Vagina (tissue), 2 donors: ENCODE measurements around the gene EHMT1. TPM values are rescaled to one million over a fixed set of nuclear protein-coding genes. Genes with fewer than 3 reads are reported as not detected.

ENCODE experiments used
- DNase-seq, 2 donors: peaks; one replicate each; pipeline ENCODE4 v3.0.0-alpha.2; 2017; ENCODE audit errors: extremely low spot score in 2 of 2
- H3K27ac ChIP-seq: fragments of 200-600 bp; sonication (generic); one replicate; pipeline ENCODE4 v1.5.1; 2019
- H3K27me3 ChIP-seq: fragments of 200-600 bp; sonication (generic); one replicate; pipeline ENCODE4 v1.5.1; 2019
- H3K36me3 ChIP-seq, 2 donors: fragments of 200-600 bp; sonication (generic); one replicate each; pipeline ENCODE4 v1.5.1; 2017 to 2019
- H3K4me1 ChIP-seq: fragments of 200-600 bp; sonication (generic); one replicate; pipeline ENCODE4 v1.5.1; 2019
- H3K4me3 ChIP-seq, 2 donors: fragments of 200-600 bp; sonication (generic); 1 replicate in 1 of 2; 2 replicates in 1 of 2; pipeline ENCODE4 v1.5.1; 2016 to 2019
- H3K9me3 ChIP-seq: fragments of 200-600 bp; sonication (generic); one replicate; pipeline ENCODE4 v1.5.1; 2019
- CTCF ChIP-seq, 3 experiments: fragments of 450-650 bp in 2 of 3; fragments of 200-600 bp in 1 of 3; sonication (generic) in 1 of 3; IDR thresholded peaks; one replicate each; pipeline ENCODE4 v1.5.1; 2017 to 2019; ENCODE audit warnings: antibody characterized with exemption in 3 of 3, mild to moderate bottlenecking in 2 of 3, moderate library complexity in 2 of 3
- POLR2A ChIP-seq, 2 donors: fragments of 450-650 bp; IDR thresholded peaks; one replicate each; pipeline ENCODE4 v1.6.1; 2017; ENCODE audit warnings: antibody characterized with exemption in 2 of 2, mild to moderate bottlenecking in 2 of 2, moderate library complexity in 2 of 2
- POLR2AphosphoS5 ChIP-seq, 2 donors: sonication (generic); formaldehyde crosslinking; IDR thresholded peaks; one replicate each; pipeline ENCODE4 v1.9.0; 2017; ENCODE audit warnings: antibody characterized with exemption in 2 of 2, mild to moderate bottlenecking in 2 of 2, low read depth in 1 of 2; ENCODE audit not compliant: insufficient read depth in 1 of 2
- intact Hi-C: fragments of 100-400 bp; cut with DNase I; formaldehyde crosslinking; loops from one replicate; pipeline ENCODE4 v1.15.1; 2023
- total RNA-seq: library from RNA; depleted of rRNA; stranded (reverse); fragments of >200 nt; gene quantifications from one replicate; pipeline ENCODE4 v1.2.3, GENCODE V29; 2016

Gene EHMT1
- total RNA-seq, 1 donor from 2014 or later: 65.8 TPM

- H3K36me3 ChIP-seq: no peaks in the 10 kb centered on the region
- no peak overlapping the region for H3K27ac ChIP-seq
- H3K27me3 ChIP-seq: no peaks in the 10 kb centered on the region
- no peak overlapping the region for H3K4me3 ChIP-seq
- TF ChIP-seq CTCF (IDR thresholded peaks at IDR 0.05) (no peak), POLR2AphosphoS5 (IDR thresholded peaks at IDR 0.05; ENCODE audit: insufficient read depth in 1 of 2, low read depth in 1 of 2) (no peak), POLR2A (IDR thresholded peaks at IDR 0.05) (no peak)
- intact Hi-C loops: no loop called here
- H3K4me1 ChIP-seq: peaks cover 36% of the 10 kb centered on the region
- H3K9me3 ChIP-seq: no peaks in the 10 kb centered on the region
- DNase-seq: no peak
Observed at GRCh38 chr9:137663584-137663983, 44.8 kb downstream of the EHMT1 start.

GRCh38 chr9:137664676-137665075, 45.9 kb downstream of the EHMT1 start:
- no peaks in the 10 kb centered on the region for H3K9me3 ChIP-seq
- TF ChIP-seq POLR2A (IDR thresholded peaks at IDR 0.05) (no peak), POLR2AphosphoS5 (IDR thresholded peaks at IDR 0.05; ENCODE audit: insufficient read depth in 1 of 2, low read depth in 1 of 2) (no peak)
- no peak for DNase-seq
- intact Hi-C loops: no loop called here
- H3K27ac ChIP-seq: no peak overlapping the region
- no peak overlapping the region for H3K4me3 ChIP-seq
- H3K36me3 ChIP-seq: no peaks in the 10 kb centered on the region
- no peaks in the 10 kb centered on the region for H3K27me3 ChIP-seq
- H3K4me1 ChIP-seq: peaks cover 33% of the 10 kb centered on the region

DNA sequence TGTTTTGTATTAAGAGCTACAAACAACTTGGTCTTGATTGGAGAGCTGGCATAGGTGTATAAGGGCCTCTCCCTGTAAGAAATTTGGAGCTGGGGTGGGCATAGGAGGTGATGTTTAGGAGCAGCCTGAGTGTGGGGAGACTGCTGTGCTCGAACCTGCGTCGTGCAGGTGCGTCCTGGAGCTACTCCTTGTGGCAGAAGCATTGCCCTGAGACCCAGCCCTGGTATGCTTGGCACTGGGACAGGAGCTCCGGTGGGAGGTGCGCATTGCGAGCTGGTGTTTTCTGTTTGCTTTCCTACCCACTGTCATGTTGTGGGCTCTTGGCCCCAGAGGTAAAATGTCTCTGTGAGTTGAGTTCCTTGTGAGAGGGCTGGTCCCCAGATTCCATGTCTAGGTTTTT, 46.4 kb downstream of the EHMT1 start:
- TF ChIP-seq POLR2A (IDR thresholded peaks at IDR 0.05) (no peak), POLR2AphosphoS5 (IDR thresholded peaks at IDR 0.05; ENCODE audit: insufficient read depth in 1 of 2, low read depth in 1 of 2) (no peak), CTCF (IDR thresholded peaks at IDR 0.05) (no peak)
- Histone ChIP-seq H3K9me3 (no peaks in the 10 kb centered on the region), H3K36me3 (no peaks in the 10 kb centered on the region), H3K27me3 (no peaks in the 10 kb centered on the region), H3K27ac (no peak overlapping the region), H3K4me3 (no peak overlapping the region), H3K4me1 (peaks cover 31% of the 10 kb centered on the region)
- no peak for DNase-seq
- intact Hi-C loops: no loop called here

GRCh38 chr9:137665697-137666512, 47.1 kb downstream of the EHMT1 start:
- intact Hi-C loops: no loop called here
- H3K4me1 ChIP-seq: peaks cover 32% of the 10 kb centered on the region
- no peaks in the 10 kb centered on the region for H3K27me3 ChIP-seq
- no peak overlapping the region for H3K27ac ChIP-seq
- no peaks in the 10 kb centered on the region for H3K9me3 ChIP-seq
- TF ChIP-seq POLR2AphosphoS5 (IDR thresholded peaks at IDR 0.05; ENCODE audit: insufficient read depth in 1 of 2, low read depth in 1 of 2): no peak
- no peak for TF ChIP-seq POLR2A (IDR thresholded peaks at IDR 0.05)
- no peak for TF ChIP-seq CTCF (IDR thresholded peaks at IDR 0.05)
- DNase-seq: no peak
- H3K4me3 ChIP-seq: no peak overlapping the region
- no peaks in the 10 kb centered on the region for H3K36me3 ChIP-seq

- intact Hi-C loops: no loop called here
- no peak for DNase-seq
- Histone ChIP-seq H3K4me3 (no peak overlapping the region), H3K27me3 (no peaks in the 10 kb centered on the region), H3K4me1 (peaks cover 33% of the 10 kb centered on the region), H3K9me3 (no peaks in the 10 kb centered on the region), H3K36me3 (no peaks in the 10 kb centered on the region), H3K27ac (no peak overlapping the region)
- TF ChIP-seq CTCF (IDR thresholded peaks at IDR 0.05) (no peak), POLR2A (IDR thresholded peaks at IDR 0.05) (no peak), POLR2AphosphoS5 (IDR thresholded peaks at IDR 0.05; ENCODE audit: insufficient read depth in 1 of 2, low read depth in 1 of 2) (no peak)
Observed at GRCh38 chr9:137666513-137666822, 47.7 kb downstream of the EHMT1 start.
